MM.1S (cell line): ENCODE results near the gene MAGEB17.
"Not testable (repeated sequence)": the region's sequence is repeated elsewhere in the genome, so short reads cannot be mapped to it uniquely, and the experiment has no call there.

Source experiments
- CTCF ChIP-seq: fragments of 300-600 bp; sonication (generic); IDR thresholded peaks from 2 replicates; pipeline ENCODE4 v1.5.1; 2016; ENCODE audit warnings: antibody characterized with exemption, low read length, mixed read lengths
- EZH2phosphoT487 ChIP-seq: fragments of 300-600 bp; sonication (generic); IDR thresholded peaks from 2 replicates; pipeline ENCODE4 v1.6.1; 2018; ENCODE audit warnings: antibody characterized with exemption, low read length

- not testable (repeated sequence) for TF ChIP-seq CTCF, EZH2phosphoT487
Observed at GRCh38 chrX:16145093-16145492, 22.2 kb upstream of the MAGEB17 start.
